GM19455 (cell line): ENCODE results near the gene RBM45.
A peak's percentile ranks its signal among the peaks of the same experiment; 100 is the strongest.
"Not testable (repeated sequence)": the region's sequence is repeated elsewhere in the genome, so short reads cannot be mapped to it uniquely, and the experiment has no call there.

Experiments used
- ATAC-seq: cut with Tn5 transposase; IDR thresholded peaks from one replicate; pipeline ENCODE4 v1.9.1; 2021; ENCODE audit not compliant: unreplicated experiment

The RBM45 gene

DNA sequence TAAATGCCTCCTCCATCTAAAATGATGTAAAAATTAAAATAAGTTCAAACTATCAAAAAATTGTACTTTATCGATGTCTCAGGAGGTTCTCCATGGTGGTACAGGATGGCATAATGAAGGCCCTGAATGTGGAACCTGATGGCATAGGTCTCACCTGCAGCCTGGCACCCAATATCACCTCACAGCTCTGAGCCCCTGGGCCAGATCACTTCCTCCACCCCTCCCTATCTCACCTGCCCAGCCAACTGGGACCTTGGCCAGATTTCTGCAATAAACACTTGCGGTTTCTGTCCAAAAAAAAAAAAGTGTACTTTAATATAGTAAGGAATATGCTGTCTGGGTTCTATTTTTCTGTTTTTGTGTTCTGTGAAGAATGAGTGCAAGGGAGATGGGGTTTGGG lies 6.7 kb upstream of the RBM45 start:
- no peak for ATAC-seq

- ATAC-seq: no peak
Measured at GRCh38 chr2:178106053-178106452, 6.2 kb upstream of the RBM45 start.

GRCh38 chr2:178108176-178108575 lies 4.1 kb upstream of the RBM45 start:
- ATAC-seq: no peak

DNA sequence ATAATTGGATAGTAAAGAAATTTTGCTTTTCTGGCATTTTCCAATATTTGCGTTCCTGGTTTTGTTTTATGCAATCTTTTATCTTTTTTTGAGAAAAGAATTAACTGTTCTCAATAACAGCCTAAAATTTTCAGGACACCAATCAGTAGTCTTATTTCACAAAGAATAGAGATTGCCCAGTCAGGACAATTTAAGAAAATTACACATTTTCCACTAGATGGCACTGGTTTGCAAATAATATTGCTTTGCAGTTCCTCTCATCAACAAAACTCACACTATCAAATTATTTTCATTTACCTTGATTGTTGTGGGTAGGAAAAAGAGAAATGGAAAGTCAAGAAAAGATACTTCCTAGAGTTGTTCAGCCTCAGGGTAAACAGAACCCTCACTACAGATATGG lies 2.4 kb upstream of the RBM45 start:
- no peak for ATAC-seq

- no peak for ATAC-seq
Measured at GRCh38 chr2:178110681-178111080, 1.6 kb upstream of the RBM45 start.

DNA sequence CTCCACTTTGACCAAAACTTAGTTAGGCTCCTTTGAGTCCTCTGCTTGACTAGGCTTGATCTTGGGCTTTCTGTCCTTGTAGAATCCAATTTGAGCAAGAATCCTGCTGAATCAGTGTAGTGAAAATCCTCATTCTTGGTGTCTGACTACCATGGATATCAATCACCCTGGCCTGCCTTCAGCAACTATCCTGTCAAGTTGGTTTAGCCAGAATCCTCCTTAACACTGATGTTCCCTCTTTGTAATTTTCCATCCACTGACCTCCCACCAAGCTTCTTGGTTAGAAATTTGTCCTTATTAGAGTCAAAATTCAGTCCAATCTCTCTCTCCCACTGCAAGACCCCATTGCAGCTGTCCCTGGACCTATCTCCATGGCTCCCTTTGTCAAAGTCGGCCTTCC lies 494 bp upstream of the RBM45 start:
- ATAC-seq: peak; percentile 0

DNA sequence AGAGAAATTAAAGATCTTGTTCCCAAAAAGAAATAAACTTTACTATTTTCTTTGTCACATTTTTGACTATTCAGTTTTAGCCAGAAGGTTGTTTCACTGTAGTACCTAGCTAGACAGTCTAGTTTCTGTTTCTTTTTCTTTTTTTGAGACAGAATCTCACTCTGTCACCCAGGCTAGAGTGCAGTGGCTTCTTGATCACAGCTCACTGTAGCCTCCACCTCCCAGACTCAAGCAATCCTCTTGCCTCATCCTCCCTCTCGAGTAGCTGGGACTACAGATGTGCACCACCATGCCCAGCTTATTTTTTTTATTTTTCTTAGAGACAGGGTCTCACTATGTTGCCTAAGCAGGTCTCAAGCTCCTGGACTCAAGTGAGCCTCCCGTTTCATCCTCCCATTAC lies 2.2 kb downstream of the RBM45 start:
- peak; percentile 55 for ATAC-seq

GRCh38 chr2:178115271-178115670 lies 3.0 kb downstream of the RBM45 start:
- ATAC-seq: no peak

- no peak for ATAC-seq
Measured at GRCh38 chr2:178117725-178118124, 5.5 kb downstream of the RBM45 start.

GRCh38 chr2:178119179-178119922 lies 7.1 kb downstream of the RBM45 start:
- no peak for ATAC-seq

DNA sequence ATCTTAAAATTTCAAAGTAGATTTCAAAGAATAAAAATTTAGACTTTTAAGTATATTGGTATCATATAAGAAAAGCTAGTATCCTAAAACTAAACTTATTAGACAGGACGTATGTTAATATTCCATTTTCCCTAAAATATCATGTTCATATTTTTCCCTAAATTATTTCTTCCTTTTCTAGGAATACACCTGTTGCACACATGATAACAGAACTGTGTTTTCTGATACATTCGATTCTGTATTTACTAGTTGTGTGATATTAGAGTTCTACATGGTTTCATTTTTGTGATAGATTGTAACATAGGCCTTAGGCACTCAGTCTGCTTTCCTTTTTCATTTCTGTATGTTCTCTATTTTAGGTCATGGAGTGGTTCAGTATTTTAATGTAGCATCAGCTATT lies 10.9 kb downstream of the RBM45 start:
- ATAC-seq: no peak

- no peak for ATAC-seq
Measured at GRCh38 chr2:178125125-178125524, 12.9 kb downstream of the RBM45 start.

- no peak for ATAC-seq
Measured at GRCh38 chr2:178125862-178126261, 13.6 kb downstream of the RBM45 start.

GRCh38 chr2:178128836-178129630 lies 16.8 kb downstream of the RBM45 start:
- no peak for ATAC-seq

GRCh38 chr2:178136321-178137025 lies 24.2 kb downstream of the RBM45 start:
- ATAC-seq: no peak

DNA sequence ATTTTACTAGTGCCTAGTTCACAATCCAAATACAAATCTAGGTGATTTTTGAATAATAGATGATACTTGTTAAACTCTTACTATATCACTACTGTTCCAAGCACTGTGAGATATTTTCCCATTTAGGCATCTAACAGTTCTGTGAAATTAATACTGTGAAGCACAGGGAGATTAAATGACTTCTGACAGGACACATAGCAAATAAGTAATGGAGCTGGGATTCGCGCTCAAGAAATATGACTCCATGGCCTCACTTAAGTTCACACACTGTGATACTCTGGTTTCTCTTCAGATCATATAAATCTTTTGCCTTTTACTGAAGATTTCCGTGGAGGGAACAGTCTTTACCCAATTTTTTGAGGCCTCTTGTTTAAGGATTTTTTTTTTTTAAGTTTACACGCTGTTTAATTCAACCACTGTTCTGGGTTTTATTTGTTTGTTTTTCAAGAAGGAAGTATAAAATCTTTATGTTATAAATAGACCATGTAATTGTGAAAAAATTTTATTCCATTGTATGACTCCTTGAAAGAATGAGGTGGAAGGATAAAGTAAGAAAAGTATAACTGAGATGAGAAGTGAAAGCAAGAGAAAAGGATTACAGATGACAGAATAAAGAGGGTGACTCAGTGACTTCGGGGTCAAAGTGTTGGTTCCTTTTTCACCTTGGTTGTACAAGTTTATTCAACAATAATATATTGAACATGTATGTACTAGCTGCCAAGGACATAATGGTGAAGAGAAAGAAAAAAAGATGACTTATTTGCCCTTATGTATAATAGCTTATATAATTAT lies 30.2 kb downstream of the RBM45 start:
- ATAC-seq: no peak

DNA sequence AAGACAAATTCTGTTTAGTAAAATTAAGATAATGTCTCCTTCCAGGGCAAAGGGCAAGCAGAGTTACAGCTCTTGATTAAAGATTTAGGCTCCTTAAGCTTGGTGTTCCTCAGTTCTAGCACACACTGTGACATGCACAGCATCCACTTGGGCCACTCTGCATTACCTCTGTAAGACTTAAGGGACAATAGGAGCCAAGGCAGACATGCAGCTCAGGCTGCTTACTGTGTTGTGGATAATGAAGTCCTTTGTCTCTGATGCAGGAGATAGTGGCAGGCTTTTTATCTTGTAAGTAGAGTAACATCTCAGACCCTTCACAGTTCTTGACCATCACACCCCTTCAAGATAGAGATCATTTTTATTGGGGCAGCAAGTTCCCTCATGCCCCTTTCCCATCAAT lies 31.2 kb downstream of the RBM45 start:
- ATAC-seq: no peak

GRCh38 chr2:178152033-178152432 lies 39.8 kb downstream of the RBM45 start:
- no peak for ATAC-seq

- ATAC-seq: no peak
Measured at GRCh38 chr2:178152542-178152941, 40.3 kb downstream of the RBM45 start.

DNA sequence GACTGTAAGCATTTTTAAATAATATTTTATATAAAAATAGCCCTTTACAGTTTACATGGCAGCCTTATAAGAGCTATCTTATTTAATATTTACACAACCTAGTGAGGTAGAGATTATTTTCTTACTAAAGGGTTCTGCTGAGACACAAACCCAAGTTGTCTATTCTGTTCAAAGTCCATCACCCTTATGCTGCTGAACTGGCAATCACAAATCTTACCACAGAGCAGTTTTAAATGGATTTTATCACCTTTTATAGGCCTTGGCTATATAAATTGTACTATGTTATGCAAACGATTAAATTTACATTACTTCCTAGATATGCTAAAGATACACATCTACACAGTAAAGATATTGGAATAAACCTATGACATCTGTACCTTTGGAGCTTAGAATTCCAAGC lies 40.7 kb downstream of the RBM45 start:
- no peak for ATAC-seq

GRCh38 chr2:178153878-178154277 lies 41.6 kb downstream of the RBM45 start:
- not testable (repeated sequence) for ATAC-seq
